ENCODE measurements around the gene DVL1. TPM values are rescaled to one million over a fixed set of nuclear protein-coding genes. Genes with fewer than 3 reads are reported as not detected.

Gene DVL1
- total and polyA plus RNA-seq, 9 of the 15 experiments (the other 6 are each of a cell fraction or from before 2014, with no cell fraction given), result 0.62 to 135 (median 24.3) TPM

DNA sequence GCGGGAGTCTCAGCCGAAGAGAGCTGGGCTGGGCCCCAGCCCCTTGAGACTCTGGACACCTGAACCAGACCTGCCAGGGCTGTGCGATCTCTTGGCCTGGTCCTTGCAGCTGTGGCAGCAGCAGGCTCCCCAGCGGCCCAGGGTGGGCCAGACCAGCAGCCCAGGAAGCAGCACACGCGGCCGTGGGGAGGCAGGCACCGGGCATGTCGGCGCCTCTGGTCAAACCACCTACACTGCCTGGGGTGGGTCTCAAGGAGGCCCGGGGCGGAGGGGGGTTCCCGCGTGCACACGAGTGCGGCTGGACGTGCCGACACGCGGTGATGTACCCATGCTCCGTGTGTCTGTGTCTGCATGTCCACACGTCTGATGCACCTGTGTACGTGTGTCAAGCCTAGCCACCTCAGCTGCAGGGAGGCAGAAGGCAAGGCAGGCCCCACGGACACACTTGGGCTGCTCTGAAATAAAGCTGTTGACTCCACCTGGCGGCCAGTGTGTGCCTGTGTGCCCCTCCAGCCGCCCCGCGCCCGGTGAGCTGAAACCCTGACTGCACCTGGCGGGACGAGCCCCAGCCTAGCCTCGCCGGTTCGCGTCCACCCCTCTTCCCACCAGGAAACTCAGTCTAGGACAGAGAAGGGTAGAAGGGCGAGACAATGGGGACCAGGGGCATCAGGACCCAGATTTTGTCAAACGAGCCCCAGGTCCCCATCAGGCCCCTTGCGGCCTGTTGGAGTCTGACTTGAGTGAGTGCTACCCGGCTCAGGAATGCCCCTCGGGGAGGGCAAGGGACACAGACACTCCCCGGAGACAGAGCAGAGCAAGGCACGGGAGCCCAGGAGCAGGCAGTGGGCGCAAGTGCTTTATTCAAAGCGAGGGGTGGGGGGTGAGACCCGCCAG is 57.4 kb downstream of the DVL1 start:
- H3K79me2 ChIP-seq (ENCODE audit: control insufficient read depth, insufficient read depth, low read length), result no peaks in the 10 kb centered on the region
- H3K9ac ChIP-seq (ENCODE audit: insufficient read depth in 1 of 2, low read depth in 2 of 2, low read length in 2 of 2), result peak overlapping the region in 1 of 2 experiments; percentile 82; a peak in 2 of 4 replicates
- FAIRE-seq (peak; percentile 92), ATAC-seq (peak; percentile 81), DNase-seq (ENCODE audit: extremely low read depth in 1 of 4, low spot score in 3 of 4) (peak; percentile 62 to 89 (median 70))
- no peak overlapping the region for H3K4me2 ChIP-seq (ENCODE audit: insufficient read depth, low read length)
- no TSS peak for BruUV-seq (replicated peaks)
- POLR2A ChIA-PET, result interaction anchor here (0.6 to 1.5 kb wide), 9 partner anchors 11 to 205 kb away, joined by 3 to 6 read pairs (median 4); partner anchors contain the start of gene SCNN1D
- H3K4me3 ChIP-seq, result no peak overlapping the region
- 24% methylated on average over 42 of the region's 45 CpGs for whole genome bisulfite sequencing (ENCODE audit: insufficient coverage, low coverage, missing lambda C conversion rate)
- in situ Hi-C loops (cut with MboI) (no loop called here), intact Hi-C loops (cut with micrococcal nuclease) (loop anchor here (2.0 to 10.0 kb wide), 3 partner anchors 169 to 307 kb away; partner anchors contain the start of genes C1orf159 and PERM1)
- H3K36me3 ChIP-seq (ENCODE audit: control insufficient read depth, insufficient read depth, low read length), result peaks cover 10% of the 10 kb centered on the region; the same call in 1 of the 3 replicates
- no peak overlapping the region for H3K27ac ChIP-seq (ENCODE audit: extremely low read depth, low read depth, low read length)
- no peaks in the 10 kb centered on the region for H3K9me3 ChIP-seq (replicated peaks; ENCODE audit: control insufficient read depth, insufficient read depth, low read depth, low read length)
- peaks cover 8% of the 10 kb centered on the region for H3K9me1 ChIP-seq (ENCODE audit: control insufficient read depth, insufficient read depth, low read length)
- CTCF ChIA-PET (ENCODE audit: low intra/inter-chr PET ratio), result interaction anchor here (0.5 to 1.5 kb wide), 5 partner anchors 170 to 404 kb away, joined by 4 to 8 read pairs (median 6); no protein-coding TSS in a partner anchor
- H4K20me1 ChIP-seq (replicated peaks; ENCODE audit: control insufficient read depth, insufficient read depth, low read length), result peaks cover 19% of the 10 kb centered on the region; the same call in 1 of the 2 replicates
- H3K27me3 ChIP-seq (ENCODE audit: control insufficient read depth in 2 of 2, insufficient read depth in 2 of 2, low read length in 2 of 2), result peaks cover 2 to 20% of the 10 kb centered on the region in 2 experiments; a peak in 3 of 5 replicates
- H2AFZ ChIP-seq (ENCODE audit: low read depth, low read length), result no peak overlapping the region
- peaks cover 5 to 85% of the 10 kb centered on the region in 2 experiments; a peak in 3 of 5 replicates for H3K4me1 ChIP-seq (replicated peaks in 1 of 2; ENCODE audit: control insufficient read depth in 2 of 2, insufficient read depth in 2 of 2, low read length in 2 of 2)
- TF ChIP-seq MTA1 (IDR thresholded peaks at IDR 0.05; ENCODE audit: borderline replicate concordance), result no peak
- TF ChIP-seq ZNF324 (CRISPR knock-in tag; IDR thresholded peaks at IDR 0.05), result no peak
- TF ChIP-seq ZNF124 (CRISPR knock-in tag; IDR thresholded peaks at IDR 0.05), result peak; percentile 50; the same call in 1 of the 2 replicates
- TF ChIP-seq YY1 (IDR thresholded peaks at IDR 0.05; ENCODE audit: borderline replicate concordance in 1 of 3, control insufficient read depth in 1 of 3, extremely low read depth in 1 of 3, insufficient read depth in 3 of 3, insufficient read length in 1 of 3, insufficient replicate concordance in 2 of 3, low read depth in 1 of 3, low read length in 2 of 3), result peak in 1 of 3 experiments; percentile 14
- no peak for TF ChIP-seq HDAC6 (IDR thresholded peaks at IDR 0.05; ENCODE audit: low read depth, low read length)
- TF ChIP-seq, protein P1, sequence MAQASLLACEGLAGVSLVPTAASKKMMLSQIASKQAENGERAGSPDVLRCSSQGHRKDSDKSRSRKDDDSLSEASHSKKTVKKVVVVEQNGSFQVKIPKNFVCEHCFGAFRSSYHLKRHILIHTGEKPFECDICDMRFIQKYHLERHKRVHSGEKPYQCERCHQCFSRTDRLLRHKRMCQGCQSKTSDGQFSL (CRISPR knock-in tag; IDR thresholded peaks at IDR 0.05), result no peak; the same call in none of the 2 replicates
- TF ChIP-seq, protein P1 (tag; IDR thresholded peaks at IDR 0.05), result no peak
- no peak for TF ChIP-seq GATAD2B (IDR thresholded peaks at IDR 0.05; ENCODE audit: borderline replicate concordance)
- TF ChIP-seq NCOR1 (IDR thresholded peaks at IDR 0.05), result no peak
- no peak for TF ChIP-seq ZNF436 (CRISPR knock-in tag; IDR thresholded peaks at IDR 0.05)
- TF ChIP-seq ZKSCAN8 (CRISPR knock-in tag; IDR thresholded peaks at IDR 0.05), result no peak
- TF ChIP-seq ZNF668 (CRISPR knock-in tag; IDR thresholded peaks at IDR 0.05), result no peak
- TF ChIP-seq ZNF239 (CRISPR knock-in tag; IDR thresholded peaks at IDR 0.05), result no peak
- TF ChIP-seq ERF (CRISPR knock-in tag; IDR thresholded peaks at IDR 0.05), result no peak
- no peak for TF ChIP-seq HNRNPH1 (optimal IDR thresholded peaks at IDR 0.05; ENCODE audit: low read depth, low read length)
- TF ChIP-seq, protein P2, sequence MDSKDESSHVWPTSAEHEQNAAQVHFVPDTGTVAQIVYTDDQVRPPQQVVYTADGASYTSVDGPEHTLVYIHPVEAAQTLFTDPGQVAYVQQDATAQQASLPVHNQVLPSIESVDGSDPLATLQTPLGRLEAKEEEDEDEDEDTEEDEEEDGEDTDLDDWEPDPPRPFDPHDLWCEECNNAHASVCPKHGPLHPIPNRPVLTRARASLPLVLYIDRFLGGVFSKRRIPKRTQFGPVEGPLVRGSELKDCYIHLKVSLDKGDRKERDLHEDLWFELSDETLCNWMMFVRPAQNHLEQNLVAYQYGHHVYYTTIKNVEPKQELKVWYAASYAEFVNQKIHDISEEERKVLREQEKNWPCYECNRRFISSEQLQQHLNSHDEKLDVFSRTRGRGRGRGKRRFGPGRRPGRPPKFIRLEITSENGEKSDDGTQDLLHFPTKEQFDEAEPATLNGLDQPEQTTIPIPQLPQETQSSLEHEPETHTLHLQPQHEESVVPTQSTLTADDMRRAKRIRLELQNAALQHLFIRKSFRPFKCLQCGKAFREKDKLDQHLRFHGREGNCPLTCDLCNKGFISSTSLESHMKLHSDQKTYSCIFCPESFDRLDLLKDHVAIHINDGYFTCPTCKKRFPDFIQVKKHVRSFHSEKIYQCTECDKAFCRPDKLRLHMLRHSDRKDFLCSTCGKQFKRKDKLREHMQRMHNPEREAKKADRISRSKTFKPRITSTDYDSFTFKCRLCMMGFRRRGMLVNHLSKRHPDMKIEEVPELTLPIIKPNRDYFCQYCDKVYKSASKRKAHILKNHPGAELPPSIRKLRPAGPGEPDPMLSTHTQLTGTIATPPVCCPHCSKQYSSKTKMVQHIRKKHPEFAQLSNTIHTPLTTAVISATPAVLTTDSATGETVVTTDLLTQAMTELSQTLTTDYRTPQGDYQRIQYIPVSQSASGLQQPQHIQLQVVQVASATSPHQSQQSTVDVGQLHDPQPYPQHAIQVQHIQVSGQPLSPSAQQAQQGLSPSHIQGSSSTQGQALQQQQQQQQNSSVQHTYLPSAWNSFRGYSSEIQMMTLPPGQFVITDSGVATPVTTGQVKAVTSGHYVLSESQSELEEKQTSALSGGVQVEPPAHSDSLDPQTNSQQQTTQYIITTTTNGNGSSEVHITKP (IDR thresholded peaks at IDR 0.05; ENCODE audit: partially characterized antibody), result peak; percentile 95
